DOHH2 (cell line): ENCODE data around the gene COG2.
"Not testable (repeated sequence)": the region's sequence is repeated elsewhere in the genome, so short reads cannot be mapped to it uniquely, and the experiment has no call there.

Experiments used
- H3F3A ChIP-seq: fragments of 200-600 bp; sonication (generic), shearing (Covaris generic); 2 replicates; pipeline ENCODE4 v1.6.0; 2016; ENCODE audit warnings: antibody characterized with exemption, mild to moderate bottlenecking; ENCODE audit not compliant: control insufficient read depth, insufficient read depth
- H3K27ac ChIP-seq: fragments of 200-600 bp; sonication (generic); 2 replicates; pipeline ENCODE4 v1.5.1; 2014; ENCODE audit warnings: low read depth, mild to moderate bottlenecking, low read length, moderate library complexity
- H3K27me3 ChIP-seq: fragments of 200-600 bp; sonication (generic); 2 replicates; pipeline ENCODE4 v1.6.1; 2014; ENCODE audit warnings: mild to moderate bottlenecking, low read length, mixed read lengths; ENCODE audit not compliant: control insufficient read depth
- H3K36me3 ChIP-seq: fragments of 200-600 bp; sonication (generic); 2 replicates; pipeline ENCODE4 v1.6.1; 2014; ENCODE audit warnings: mild to moderate bottlenecking, low read length, moderate library complexity, mixed read lengths; ENCODE audit not compliant: control insufficient read depth
- H3K4me1 ChIP-seq: fragments of 200-600 bp; sonication (generic); 2 replicates; pipeline ENCODE4 v1.6.1; 2014; ENCODE audit warnings: mild to moderate bottlenecking, low read length, mixed read lengths; ENCODE audit not compliant: control insufficient read depth
- H3K4me2 ChIP-seq: fragments of 200-600 bp; sonication (generic); 2 replicates; pipeline ENCODE4 v1.6.0; 2014; ENCODE audit warnings: mild to moderate bottlenecking, low read length, moderate library complexity
- H3K4me3 ChIP-seq: fragments of 200-600 bp; sonication (generic); 2 replicates; pipeline ENCODE4 v1.5.1; 2014; ENCODE audit warnings: mild to moderate bottlenecking, low read length, mixed read lengths
- H3K79me2 ChIP-seq: fragments of 200-600 bp; sonication (generic); 2 replicates; pipeline ENCODE4 v1.6.1; 2014; ENCODE audit warnings: mild to moderate bottlenecking, low read length, mixed read lengths; ENCODE audit not compliant: control insufficient read depth
- H3K9me2 ChIP-seq: fragments of 200-600 bp; sonication (generic); replicated peaks from 2 replicates; pipeline ENCODE4 v1.6.1; 2014; ENCODE audit warnings: mild to moderate bottlenecking, low read length, mixed read lengths; ENCODE audit not compliant: control insufficient read depth
- H3K9me3 ChIP-seq: fragments of 200-600 bp; sonication (generic); 2 replicates; pipeline ENCODE4 v1.6.1; 2014; ENCODE audit warnings: antibody characterized with exemption, low read length, mixed read lengths; ENCODE audit not compliant: control insufficient read depth, insufficient read depth
- H4K20me1 ChIP-seq: fragments of 200-600 bp; sonication (generic); 2 replicates; pipeline ENCODE4 v1.6.0; 2014; ENCODE audit warnings: low read depth, mild to moderate bottlenecking, antibody characterized with exemption, low read length, moderate library complexity; ENCODE audit not compliant: control insufficient read depth, insufficient read depth
- CTCF ChIP-seq: fragments of 200-600 bp; sonication (generic); IDR thresholded peaks from one replicate; pipeline ENCODE4 v1.5.1; 2014; ENCODE audit warnings: antibody characterized with exemption, mild to moderate bottlenecking, low read depth, low read length; ENCODE audit not compliant: poor library complexity, severe bottlenecking
- EZH2phosphoT487 ChIP-seq: fragments of 200-600 bp; sonication (generic); IDR thresholded peaks from 2 replicates; pipeline ENCODE4 v1.6.1; 2017; ENCODE audit warnings: borderline replicate concordance, mild to moderate bottlenecking, antibody characterized with exemption, low read length, moderate library complexity, mixed read lengths

The COG2 gene

GRCh38 chr1:230599926-230600656 is 42.2 kb upstream of the COG2 start:
- H3K27me3 ChIP-seq, result peaks cover 3% of the 10 kb centered on the region
- no peaks in the 10 kb centered on the region for H3K4me1 ChIP-seq
- H3F3A ChIP-seq, result no peaks in the 10 kb centered on the region
- no peaks in the 10 kb centered on the region for H3K36me3 ChIP-seq
- no peaks in the 10 kb centered on the region for H3K9me3 ChIP-seq
- no peak overlapping the region for H3K4me2 ChIP-seq
- no peaks in the 10 kb centered on the region for H3K9me2 ChIP-seq
- TF ChIP-seq CTCF (no peak), EZH2phosphoT487 (no peak)
- H3K79me2 ChIP-seq, result no peaks in the 10 kb centered on the region
- no peak overlapping the region for H3K27ac ChIP-seq
- no peak overlapping the region for H3K4me3 ChIP-seq
- H4K20me1 ChIP-seq, result no peaks in the 10 kb centered on the region

- H3K4me2 ChIP-seq, H3K27me3 ChIP-seq, H3K27ac ChIP-seq: not testable (repeated sequence)
Observed at GRCh38 chr1:230600657-230601400, 41.5 kb upstream of the COG2 start.

GRCh38 chr1:230609208-230609607 is 33.1 kb upstream of the COG2 start:
- Histone ChIP-seq H3K27me3 (no peaks in the 10 kb centered on the region), H4K20me1 (no peaks in the 10 kb centered on the region), H3K27ac (no peak overlapping the region), H3K9me3 (no peaks in the 10 kb centered on the region), H3K4me2 (no peak overlapping the region), H3K9me2 (no peaks in the 10 kb centered on the region), H3F3A (no peaks in the 10 kb centered on the region), H3K36me3 (no peaks in the 10 kb centered on the region), H3K4me3 (no peak overlapping the region), H3K79me2 (no peaks in the 10 kb centered on the region), H3K4me1 (no peaks in the 10 kb centered on the region)
- TF ChIP-seq EZH2phosphoT487 (no peak), CTCF (no peak)

More at GRCh38 chr1:230600657-230601400, 41.5 kb upstream of the COG2 start:
- H3K4me3 ChIP-seq, H3K4me1 ChIP-seq, H3K36me3 ChIP-seq, H3F3A ChIP-seq, H3K9me2 ChIP-seq, H3K9me3 ChIP-seq, H4K20me1 ChIP-seq, H3K79me2 ChIP-seq: not testable (repeated sequence)

- H3K9me3 ChIP-seq, result no peaks in the 10 kb centered on the region
- no peaks in the 10 kb centered on the region for H3K36me3 ChIP-seq
- no peak overlapping the region for H3K27ac ChIP-seq
- TF ChIP-seq CTCF, result no peak
- no peak for TF ChIP-seq EZH2phosphoT487
- H3K4me3 ChIP-seq, result no peak overlapping the region
- H4K20me1 ChIP-seq, result no peaks in the 10 kb centered on the region
- H3K4me2 ChIP-seq, result no peak overlapping the region
- H3K27me3 ChIP-seq, result no peaks in the 10 kb centered on the region
- no peaks in the 10 kb centered on the region for H3K9me2 ChIP-seq
- no peaks in the 10 kb centered on the region for H3F3A ChIP-seq
- no peaks in the 10 kb centered on the region for H3K4me1 ChIP-seq
- no peaks in the 10 kb centered on the region for H3K79me2 ChIP-seq
Observed at GRCh38 chr1:230610589-230610988, 31.7 kb upstream of the COG2 start.
